Measurements from ENCODE around the gene AKAP12.

AKAP12 gene

GRCh38 chr6:151255811-151256210 lies 16.0 kb downstream of the AKAP12 start:
- Histone ChIP-seq H3K36me3 (ENCODE audit: insufficient read depth, low read length) (no peaks in the 10 kb centered on the region), H4K20me1 (ENCODE audit: insufficient read depth, low read length, poor library complexity, severe bottlenecking) (no peaks in the 10 kb centered on the region), H3K4me2 (ENCODE audit: low read depth, low read length, poor library complexity, severe bottlenecking) (no peak overlapping the region), H3K9me3 (ENCODE audit: insufficient read depth, low read depth, low read length) (no peaks in the 10 kb centered on the region), H2AFZ (ENCODE audit: low read length) (no peak overlapping the region), H3K27me3 (ENCODE audit: insufficient read depth, low read length, poor library complexity, severe bottlenecking) (no peaks in the 10 kb centered on the region), H3K4me1 (ENCODE audit: insufficient read depth, low read length, poor library complexity, severe bottlenecking) (no peaks in the 10 kb centered on the region), H3K9ac (ENCODE audit: low read depth, low read length, poor library complexity, severe bottlenecking) (no peak overlapping the region), H3F3A (ENCODE audit: low read depth) (no peaks in the 10 kb centered on the region), H3K9me2 (replicated peaks; ENCODE audit: low read depth, low read length) (no peaks in the 10 kb centered on the region), H3K79me2 (ENCODE audit: insufficient read depth, low read length) (no peaks in the 10 kb centered on the region), H3K4me3 (ENCODE audit: low read length, poor library complexity, severe bottlenecking) (no peak overlapping the region)
- no peak for TF ChIP-seq CTCF (conservative IDR thresholded peaks at IDR 0.05; ENCODE audit: low read length)
- TF ChIP-seq EZH2phosphoT487 (IDR thresholded peaks at IDR 0.05; ENCODE audit: borderline replicate concordance), result no peak

GRCh38 chr6:151257985-151258445 lies 18.2 kb downstream of the AKAP12 start:
- Histone ChIP-seq H3K36me3 (ENCODE audit: insufficient read depth, low read length) (no peaks in the 10 kb centered on the region), H3F3A (ENCODE audit: low read depth) (no peaks in the 10 kb centered on the region), H2AFZ (ENCODE audit: low read length) (no peak overlapping the region), H3K4me2 (ENCODE audit: low read depth, low read length, poor library complexity, severe bottlenecking) (no peak overlapping the region), H3K4me1 (ENCODE audit: insufficient read depth, low read length, poor library complexity, severe bottlenecking) (no peaks in the 10 kb centered on the region), H3K27me3 (ENCODE audit: insufficient read depth, low read length, poor library complexity, severe bottlenecking) (no peaks in the 10 kb centered on the region), H3K9me2 (replicated peaks; ENCODE audit: low read depth, low read length) (no peaks in the 10 kb centered on the region), H3K79me2 (ENCODE audit: insufficient read depth, low read length) (no peaks in the 10 kb centered on the region), H3K9me3 (ENCODE audit: insufficient read depth, low read depth, low read length) (no peaks in the 10 kb centered on the region), H4K20me1 (ENCODE audit: insufficient read depth, low read length, poor library complexity, severe bottlenecking) (no peaks in the 10 kb centered on the region), H3K4me3 (ENCODE audit: low read length, poor library complexity, severe bottlenecking) (no peak overlapping the region), H3K9ac (ENCODE audit: low read depth, low read length, poor library complexity, severe bottlenecking) (no peak overlapping the region)
- TF ChIP-seq EZH2phosphoT487 (IDR thresholded peaks at IDR 0.05; ENCODE audit: borderline replicate concordance), result no peak
- no peak for TF ChIP-seq CTCF (conservative IDR thresholded peaks at IDR 0.05; ENCODE audit: low read length)

GRCh38 chr6:151260205-151260604 lies 20.4 kb downstream of the AKAP12 start:
- Histone ChIP-seq H3K27me3 (ENCODE audit: insufficient read depth, low read length, poor library complexity, severe bottlenecking) (no peaks in the 10 kb centered on the region), H3K79me2 (ENCODE audit: insufficient read depth, low read length) (no peaks in the 10 kb centered on the region), H3K9me3 (ENCODE audit: insufficient read depth, low read depth, low read length) (no peaks in the 10 kb centered on the region), H2AFZ (ENCODE audit: low read length) (no peak overlapping the region), H3K36me3 (ENCODE audit: insufficient read depth, low read length) (no peaks in the 10 kb centered on the region), H3K9me2 (replicated peaks; ENCODE audit: low read depth, low read length) (no peaks in the 10 kb centered on the region), H3K4me3 (ENCODE audit: low read length, poor library complexity, severe bottlenecking) (no peak overlapping the region), H3K4me1 (ENCODE audit: insufficient read depth, low read length, poor library complexity, severe bottlenecking) (no peaks in the 10 kb centered on the region), H3K9ac (ENCODE audit: low read depth, low read length, poor library complexity, severe bottlenecking) (no peak overlapping the region), H3K4me2 (ENCODE audit: low read depth, low read length, poor library complexity, severe bottlenecking) (no peak overlapping the region), H3F3A (ENCODE audit: low read depth) (no peaks in the 10 kb centered on the region), H4K20me1 (ENCODE audit: insufficient read depth, low read length, poor library complexity, severe bottlenecking) (no peaks in the 10 kb centered on the region)
- TF ChIP-seq EZH2phosphoT487 (IDR thresholded peaks at IDR 0.05; ENCODE audit: borderline replicate concordance) (no peak), CTCF (conservative IDR thresholded peaks at IDR 0.05; ENCODE audit: low read length) (no peak)

Data from Loucy (cell line).